ENCODE measurements around the gene PDE4C.

Gene PDE4C

GRCh38 chr19:18270326-18270725 lies 44.1 kb upstream of the PDE4C start:
- TF ChIP-seq REST (IDR thresholded peaks at IDR 0.05; ENCODE audit: insufficient read depth in 1 of 2, low read depth in 2 of 2, low read length in 2 of 2) (no peak), SIN3A (IDR thresholded peaks at IDR 0.05; ENCODE audit: borderline replicate concordance, insufficient read depth, low read length) (no peak), POLR2AphosphoS5 (IDR thresholded peaks at IDR 0.05; ENCODE audit: low read depth, low read length) (no peak), TAF1 (IDR thresholded peaks at IDR 0.05; ENCODE audit: borderline replicate concordance, insufficient read depth, low read length) (no peak), FOXP2 (optimal IDR thresholded peaks at IDR 0.05; ENCODE audit: borderline replicate concordance, extremely low read depth, extremely low read length, insufficient read depth) (no peak)

DNA sequence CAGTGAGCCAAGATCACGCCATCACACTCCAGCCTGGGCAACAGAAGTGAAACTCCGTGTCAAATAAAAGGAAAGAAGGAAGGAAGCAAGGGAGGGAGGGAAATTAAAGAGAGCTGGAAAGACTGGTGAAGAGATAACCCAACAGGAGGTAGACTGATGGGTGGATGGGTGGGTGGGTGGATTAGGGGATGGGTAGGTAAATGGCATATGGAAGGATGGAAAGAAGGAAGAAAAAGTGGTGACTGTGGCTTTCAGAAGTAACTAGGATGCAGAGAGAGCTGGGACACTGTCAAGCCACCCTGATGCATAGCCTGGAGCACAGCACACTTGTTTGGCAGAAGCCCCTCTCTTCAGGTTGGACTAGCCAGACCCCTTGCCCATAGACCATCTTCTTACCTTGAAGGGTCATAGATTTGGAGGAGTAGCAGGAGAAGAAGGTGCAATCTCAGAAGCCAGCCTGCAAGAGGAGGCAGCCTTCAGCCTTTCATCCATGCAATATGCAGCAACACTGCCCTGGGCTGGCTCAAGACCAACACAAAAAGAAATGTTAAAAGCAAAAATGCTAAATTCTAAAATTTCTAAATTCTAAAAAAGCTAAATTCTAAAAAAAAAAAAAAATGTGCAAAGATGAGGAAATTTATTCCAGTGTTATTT lies 43.0 kb upstream of the PDE4C start:
- TF ChIP-seq TAF1 (IDR thresholded peaks at IDR 0.05; ENCODE audit: borderline replicate concordance, insufficient read depth, low read length) (no peak), FOXP2 (optimal IDR thresholded peaks at IDR 0.05; ENCODE audit: borderline replicate concordance, extremely low read depth, extremely low read length, insufficient read depth) (no peak), POLR2AphosphoS5 (IDR thresholded peaks at IDR 0.05; ENCODE audit: low read depth, low read length) (no peak), SIN3A (IDR thresholded peaks at IDR 0.05; ENCODE audit: borderline replicate concordance, insufficient read depth, low read length) (no peak), REST (IDR thresholded peaks at IDR 0.05; ENCODE audit: insufficient read depth in 1 of 2, low read depth in 2 of 2, low read length in 2 of 2) (no peak)

DNA sequence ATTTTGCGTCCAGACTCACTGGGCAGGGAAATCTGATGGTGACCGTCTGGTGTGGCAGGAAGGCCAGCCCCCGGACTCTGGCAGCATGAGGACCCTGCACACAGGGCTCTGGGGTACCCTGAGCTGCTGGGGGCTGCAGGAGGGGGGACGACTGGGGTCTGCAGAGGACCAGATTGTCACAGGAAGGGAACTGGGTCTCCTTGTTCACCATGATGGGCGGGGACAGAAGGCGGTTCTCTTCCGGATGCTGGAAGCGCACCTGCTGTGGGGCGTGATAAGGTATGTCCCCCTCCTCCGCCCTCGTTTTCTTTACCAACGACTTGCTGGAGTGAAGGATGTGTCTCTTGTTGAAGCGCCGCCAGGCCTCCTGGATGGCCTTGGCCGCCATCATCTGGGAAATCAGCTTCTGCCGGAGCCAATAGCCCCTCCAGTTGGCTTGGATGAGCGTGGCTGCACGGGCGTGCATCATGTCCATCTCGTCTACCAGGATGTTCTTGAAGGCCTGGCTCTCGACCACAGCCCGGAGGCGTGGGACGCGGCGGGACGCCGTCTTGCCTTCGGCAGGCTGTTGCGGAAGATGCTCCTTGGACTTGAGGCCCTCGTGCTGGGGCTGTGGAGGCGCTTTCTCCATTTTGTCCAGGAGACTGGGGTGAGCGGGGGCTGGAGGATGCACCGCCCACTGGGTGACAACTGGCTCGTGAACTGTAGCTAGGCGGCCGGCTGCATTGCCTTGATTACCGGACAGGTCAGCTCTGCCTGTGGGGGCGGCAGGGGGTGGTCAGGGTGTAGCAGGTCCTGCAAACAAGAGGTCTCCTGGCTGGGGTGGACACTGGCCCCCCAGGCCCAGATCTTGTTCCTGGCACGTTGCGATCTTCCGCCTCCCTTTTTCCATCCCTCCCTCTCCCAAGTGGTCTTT lies 40.8 kb upstream of the PDE4C start:
- TF ChIP-seq TAF1 (IDR thresholded peaks at IDR 0.05; ENCODE audit: borderline replicate concordance, insufficient read depth, low read length): no peak

DNA sequence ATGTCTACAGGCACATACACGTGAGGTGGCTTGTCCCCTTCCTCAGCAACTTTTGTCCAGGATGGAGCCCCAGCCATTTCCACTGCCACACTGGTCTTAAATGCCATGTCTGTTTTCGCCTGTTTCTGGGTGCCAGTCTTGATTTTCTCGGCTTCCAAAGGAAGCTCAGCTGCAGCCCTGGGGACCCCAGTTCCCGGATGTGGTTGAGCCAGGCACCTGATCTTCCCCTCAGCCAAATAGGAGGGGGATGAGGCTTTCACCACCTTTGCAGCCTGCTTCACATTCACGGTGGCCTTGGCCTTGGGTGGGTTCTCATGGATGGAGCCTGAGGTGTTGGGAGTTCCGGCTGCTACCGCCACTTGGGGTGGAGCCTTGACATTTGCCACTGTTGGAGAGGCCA lies 39.3 kb upstream of the PDE4C start:
- TF ChIP-seq POLR2AphosphoS5 (IDR thresholded peaks at IDR 0.05; ENCODE audit: low read depth, low read length) (no peak), TAF1 (IDR thresholded peaks at IDR 0.05; ENCODE audit: borderline replicate concordance, insufficient read depth, low read length) (no peak), REST (IDR thresholded peaks at IDR 0.05; ENCODE audit: insufficient read depth in 1 of 2, low read depth in 2 of 2, low read length in 2 of 2) (no peak), SIN3A (IDR thresholded peaks at IDR 0.05; ENCODE audit: borderline replicate concordance, insufficient read depth, low read length) (no peak)

DNA sequence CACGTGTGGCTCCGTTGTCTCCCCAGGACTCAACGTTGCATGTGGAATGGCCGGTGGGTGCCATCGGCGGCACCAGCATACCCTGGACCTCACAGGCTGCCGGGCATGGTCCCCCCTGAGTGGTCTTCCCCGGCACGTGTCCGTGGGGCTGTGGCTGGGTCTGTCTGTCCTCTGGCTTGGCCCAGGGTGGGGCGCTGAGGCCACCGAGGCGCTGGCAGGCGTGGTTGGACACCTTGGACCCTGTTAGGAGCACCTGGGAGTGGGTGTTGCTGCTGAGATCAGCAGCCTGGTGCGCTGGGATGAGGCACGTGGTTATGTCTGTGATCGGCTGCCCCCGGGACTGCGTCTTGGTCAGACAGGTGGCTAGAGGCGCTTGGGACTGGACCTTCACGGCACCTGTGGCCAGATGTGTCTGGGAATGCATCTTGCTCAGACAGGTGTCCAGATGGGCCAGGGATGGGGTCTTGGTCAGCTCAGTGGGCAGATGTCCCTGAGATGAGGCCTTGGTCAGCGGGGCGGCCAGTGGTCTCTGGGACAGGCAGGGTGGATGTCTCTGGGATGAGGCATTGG lies 38.8 kb upstream of the PDE4C start:
- TF ChIP-seq SIN3A (IDR thresholded peaks at IDR 0.05; ENCODE audit: borderline replicate concordance, insufficient read depth, low read length) (no peak), REST (IDR thresholded peaks at IDR 0.05; ENCODE audit: insufficient read depth in 1 of 2, low read depth in 2 of 2, low read length in 2 of 2) (no peak), FOXP2 (optimal IDR thresholded peaks at IDR 0.05; ENCODE audit: borderline replicate concordance, extremely low read depth, extremely low read length, insufficient read depth) (no peak), TAF1 (IDR thresholded peaks at IDR 0.05; ENCODE audit: borderline replicate concordance, insufficient read depth, low read length) (no peak), POLR2AphosphoS5 (IDR thresholded peaks at IDR 0.05; ENCODE audit: low read depth, low read length) (no peak)
